K562 (cell line): ENCODE data around the gene RASGRP1. TPM values are rescaled to one million over a fixed set of nuclear protein-coding genes. Genes with fewer than 3 reads are reported as not detected.
A peak's percentile ranks its signal among the peaks of the same experiment; 100 is the strongest.

Experiments
- CUX1 ChIP-seq: fragments of 200-800 bp; sonication (Bioruptor generic); IDR thresholded peaks from 2 replicates; pipeline ENCODE4 v1.6.1; 2016; ENCODE audit warnings: missing genetic modification characterization, missing compliant biosample characterization
- EWSR1 ChIP-seq: fragments of 450-650 bp; IDR thresholded peaks from 2 replicates; pipeline ENCODE4 v1.6.1; 2018; ENCODE audit warnings: borderline replicate concordance, mild to moderate bottlenecking, low read depth, moderate library complexity; ENCODE audit not compliant: partially characterized antibody
- FOXJ2 ChIP-seq: fragments of 200-800 bp; sonication (Bioruptor generic); IDR thresholded peaks from 2 replicates; pipeline ENCODE4 v1.6.1; 2016; ENCODE audit warnings: missing genetic modification characterization, missing compliant biosample characterization
- MIER1 ChIP-seq: fragments of 450-650 bp; IDR thresholded peaks from 2 replicates; pipeline ENCODE4 v1.6.1; 2016; ENCODE audit warnings: antibody characterized with exemption, mild to moderate bottlenecking, low read depth
- polyA plus RNA-seq, 8 experiments: library from polyadenylated mRNA; depleted of rRNA in 4 of 8; stranded (reverse) in 5 of 8; unstranded in 3 of 8; fragments of >200 nt; fragmentation: Nextera tagmentation in 2 of 8; fragmentation: Illumina TruSeq in 1 of 8; extraction: Ambion mirVana in 2 of 8; extraction: Trizol in 1 of 8; gene quantifications; 2 replicates each; pipeline versions ENCODE4 v1.2.1 to v1.2.3, GENCODE V29; 2011 to 2014; ENCODE audit warnings: inconsistent platforms in 1 of 8, missing spikeins in 1 of 8
- total RNA-seq, 7 experiments: library from RNA; depleted of rRNA in 6 of 7; stranded (reverse); fragments of >200 nt in 6 of 7; fragmentation: Illumina TruSeq in 2 of 7; extraction: Trizol in 2 of 7; gene quantifications; 2 replicates each; pipeline versions ENCODE4 v1.2.1 to v1.2.3, GENCODE V29; 2011 to 2021; ENCODE audit warnings: low replicate concordance in 1 of 7
- TF ChIP-seq, protein P1 (sequence below), 2 experiments: fragments of 450-650 bp; conservative IDR thresholded peaks; 2 replicates each; pipeline ENCODE4 v1.6.1; 2017; ENCODE audit warnings: mild to moderate bottlenecking in 2 of 2, moderate library complexity in 2 of 2
- TF ChIP-seq, protein P2 (sequence below): fragments of 450-650 bp; IDR thresholded peaks from 2 replicates; pipeline ENCODE4 v1.6.1; 2016; ENCODE audit warnings: mild to moderate bottlenecking, moderate library complexity

The RASGRP1 gene
- total and polyA plus RNA-seq, 9 of the 15 experiments (the other 6 are each of a cell fraction or from before 2014, with no cell fraction given), result 0.14 to 0.72 (median 0.31) TPM

GRCh38 chr15:38547255-38547997, 17.2 kb downstream of the RASGRP1 start (continued):
- TF ChIP-seq EWSR1, result no peak
- peak; percentile 56; the same call in 1 of the 2 replicates for TF ChIP-seq CUX1 (CRISPR knock-in tag)
- TF ChIP-seq, protein P1, sequence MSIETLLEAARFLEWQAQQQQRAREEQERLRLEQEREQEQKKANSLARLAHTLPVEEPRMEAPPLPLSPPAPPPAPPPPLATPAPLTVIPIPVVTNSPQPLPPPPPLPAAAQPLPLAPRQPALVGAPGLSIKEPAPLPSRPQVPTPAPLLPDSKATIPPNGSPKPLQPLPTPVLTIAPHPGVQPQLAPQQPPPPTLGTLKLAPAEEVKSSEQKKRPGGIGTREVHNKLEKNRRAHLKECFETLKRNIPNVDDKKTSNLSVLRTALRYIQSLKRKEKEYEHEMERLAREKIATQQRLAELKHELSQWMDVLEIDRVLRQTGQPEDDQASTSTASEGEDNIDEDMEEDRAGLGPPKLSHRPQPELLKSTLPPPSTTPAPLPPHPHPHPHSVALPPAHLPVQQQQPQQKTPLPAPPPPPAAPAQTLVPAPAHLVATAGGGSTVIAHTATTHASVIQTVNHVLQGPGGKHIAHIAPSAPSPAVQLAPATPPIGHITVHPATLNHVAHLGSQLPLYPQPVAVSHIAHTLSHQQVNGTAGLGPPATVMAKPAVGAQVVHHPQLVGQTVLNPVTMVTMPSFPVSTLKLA (conservative IDR thresholded peaks at IDR 0.05), result peak in 1 of 2 experiments; percentile 54; a peak in 1 of 4 replicates
- peak; percentile 66 for TF ChIP-seq FOXJ2
- TF ChIP-seq, protein P2, sequence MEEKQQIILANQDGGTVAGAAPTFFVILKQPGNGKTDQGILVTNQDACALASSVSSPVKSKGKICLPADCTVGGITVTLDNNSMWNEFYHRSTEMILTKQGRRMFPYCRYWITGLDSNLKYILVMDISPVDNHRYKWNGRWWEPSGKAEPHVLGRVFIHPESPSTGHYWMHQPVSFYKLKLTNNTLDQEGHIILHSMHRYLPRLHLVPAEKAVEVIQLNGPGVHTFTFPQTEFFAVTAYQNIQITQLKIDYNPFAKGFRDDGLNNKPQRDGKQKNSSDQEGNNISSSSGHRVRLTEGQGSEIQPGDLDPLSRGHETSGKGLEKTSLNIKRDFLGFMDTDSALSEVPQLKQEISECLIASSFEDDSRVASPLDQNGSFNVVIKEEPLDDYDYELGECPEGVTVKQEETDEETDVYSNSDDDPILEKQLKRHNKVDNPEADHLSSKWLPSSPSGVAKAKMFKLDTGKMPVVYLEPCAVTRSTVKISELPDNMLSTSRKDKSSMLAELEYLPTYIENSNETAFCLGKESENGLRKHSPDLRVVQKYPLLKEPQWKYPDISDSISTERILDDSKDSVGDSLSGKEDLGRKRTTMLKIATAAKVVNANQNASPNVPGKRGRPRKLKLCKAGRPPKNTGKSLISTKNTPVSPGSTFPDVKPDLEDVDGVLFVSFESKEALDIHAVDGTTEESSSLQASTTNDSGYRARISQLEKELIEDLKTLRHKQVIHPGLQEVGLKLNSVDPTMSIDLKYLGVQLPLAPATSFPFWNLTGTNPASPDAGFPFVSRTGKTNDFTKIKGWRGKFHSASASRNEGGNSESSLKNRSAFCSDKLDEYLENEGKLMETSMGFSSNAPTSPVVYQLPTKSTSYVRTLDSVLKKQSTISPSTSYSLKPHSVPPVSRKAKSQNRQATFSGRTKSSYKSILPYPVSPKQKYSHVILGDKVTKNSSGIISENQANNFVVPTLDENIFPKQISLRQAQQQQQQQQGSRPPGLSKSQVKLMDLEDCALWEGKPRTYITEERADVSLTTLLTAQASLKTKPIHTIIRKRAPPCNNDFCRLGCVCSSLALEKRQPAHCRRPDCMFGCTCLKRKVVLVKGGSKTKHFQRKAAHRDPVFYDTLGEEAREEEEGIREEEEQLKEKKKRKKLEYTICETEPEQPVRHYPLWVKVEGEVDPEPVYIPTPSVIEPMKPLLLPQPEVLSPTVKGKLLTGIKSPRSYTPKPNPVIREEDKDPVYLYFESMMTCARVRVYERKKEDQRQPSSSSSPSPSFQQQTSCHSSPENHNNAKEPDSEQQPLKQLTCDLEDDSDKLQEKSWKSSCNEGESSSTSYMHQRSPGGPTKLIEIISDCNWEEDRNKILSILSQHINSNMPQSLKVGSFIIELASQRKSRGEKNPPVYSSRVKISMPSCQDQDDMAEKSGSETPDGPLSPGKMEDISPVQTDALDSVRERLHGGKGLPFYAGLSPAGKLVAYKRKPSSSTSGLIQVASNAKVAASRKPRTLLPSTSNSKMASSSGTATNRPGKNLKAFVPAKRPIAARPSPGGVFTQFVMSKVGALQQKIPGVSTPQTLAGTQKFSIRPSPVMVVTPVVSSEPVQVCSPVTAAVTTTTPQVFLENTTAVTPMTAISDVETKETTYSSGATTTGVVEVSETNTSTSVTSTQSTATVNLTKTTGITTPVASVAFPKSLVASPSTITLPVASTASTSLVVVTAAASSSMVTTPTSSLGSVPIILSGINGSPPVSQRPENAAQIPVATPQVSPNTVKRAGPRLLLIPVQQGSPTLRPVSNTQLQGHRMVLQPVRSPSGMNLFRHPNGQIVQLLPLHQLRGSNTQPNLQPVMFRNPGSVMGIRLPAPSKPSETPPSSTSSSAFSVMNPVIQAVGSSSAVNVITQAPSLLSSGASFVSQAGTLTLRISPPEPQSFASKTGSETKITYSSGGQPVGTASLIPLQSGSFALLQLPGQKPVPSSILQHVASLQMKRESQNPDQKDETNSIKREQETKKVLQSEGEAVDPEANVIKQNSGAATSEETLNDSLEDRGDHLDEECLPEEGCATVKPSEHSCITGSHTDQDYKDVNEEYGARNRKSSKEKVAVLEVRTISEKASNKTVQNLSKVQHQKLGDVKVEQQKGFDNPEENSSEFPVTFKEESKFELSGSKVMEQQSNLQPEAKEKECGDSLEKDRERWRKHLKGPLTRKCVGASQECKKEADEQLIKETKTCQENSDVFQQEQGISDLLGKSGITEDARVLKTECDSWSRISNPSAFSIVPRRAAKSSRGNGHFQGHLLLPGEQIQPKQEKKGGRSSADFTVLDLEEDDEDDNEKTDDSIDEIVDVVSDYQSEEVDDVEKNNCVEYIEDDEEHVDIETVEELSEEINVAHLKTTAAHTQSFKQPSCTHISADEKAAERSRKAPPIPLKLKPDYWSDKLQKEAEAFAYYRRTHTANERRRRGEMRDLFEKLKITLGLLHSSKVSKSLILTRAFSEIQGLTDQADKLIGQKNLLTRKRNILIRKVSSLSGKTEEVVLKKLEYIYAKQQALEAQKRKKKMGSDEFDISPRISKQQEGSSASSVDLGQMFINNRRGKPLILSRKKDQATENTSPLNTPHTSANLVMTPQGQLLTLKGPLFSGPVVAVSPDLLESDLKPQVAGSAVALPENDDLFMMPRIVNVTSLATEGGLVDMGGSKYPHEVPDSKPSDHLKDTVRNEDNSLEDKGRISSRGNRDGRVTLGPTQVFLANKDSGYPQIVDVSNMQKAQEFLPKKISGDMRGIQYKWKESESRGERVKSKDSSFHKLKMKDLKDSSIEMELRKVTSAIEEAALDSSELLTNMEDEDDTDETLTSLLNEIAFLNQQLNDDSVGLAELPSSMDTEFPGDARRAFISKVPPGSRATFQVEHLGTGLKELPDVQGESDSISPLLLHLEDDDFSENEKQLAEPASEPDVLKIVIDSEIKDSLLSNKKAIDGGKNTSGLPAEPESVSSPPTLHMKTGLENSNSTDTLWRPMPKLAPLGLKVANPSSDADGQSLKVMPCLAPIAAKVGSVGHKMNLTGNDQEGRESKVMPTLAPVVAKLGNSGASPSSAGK, result peak; percentile 53
- no peak for TF ChIP-seq MIER1
